GM21576 (cell line): Measurements from ENCODE around the gene SYCE3.
"Not testable (repeated sequence)": the region's sequence is repeated elsewhere in the genome, so short reads cannot be mapped to it uniquely, and the experiment has no call there.

ENCODE experiments used
- ATAC-seq: cut with Tn5 transposase; IDR thresholded peaks from one replicate; pipeline ENCODE4 v1.9.1; 2021; ENCODE audit warnings: mild to moderate bottlenecking, moderate library complexity; ENCODE audit not compliant: unreplicated experiment

The SYCE3 gene, protein sequence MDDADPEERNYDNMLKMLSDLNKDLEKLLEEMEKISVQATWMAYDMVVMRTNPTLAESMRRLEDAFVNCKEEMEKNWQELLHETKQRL

DNA sequence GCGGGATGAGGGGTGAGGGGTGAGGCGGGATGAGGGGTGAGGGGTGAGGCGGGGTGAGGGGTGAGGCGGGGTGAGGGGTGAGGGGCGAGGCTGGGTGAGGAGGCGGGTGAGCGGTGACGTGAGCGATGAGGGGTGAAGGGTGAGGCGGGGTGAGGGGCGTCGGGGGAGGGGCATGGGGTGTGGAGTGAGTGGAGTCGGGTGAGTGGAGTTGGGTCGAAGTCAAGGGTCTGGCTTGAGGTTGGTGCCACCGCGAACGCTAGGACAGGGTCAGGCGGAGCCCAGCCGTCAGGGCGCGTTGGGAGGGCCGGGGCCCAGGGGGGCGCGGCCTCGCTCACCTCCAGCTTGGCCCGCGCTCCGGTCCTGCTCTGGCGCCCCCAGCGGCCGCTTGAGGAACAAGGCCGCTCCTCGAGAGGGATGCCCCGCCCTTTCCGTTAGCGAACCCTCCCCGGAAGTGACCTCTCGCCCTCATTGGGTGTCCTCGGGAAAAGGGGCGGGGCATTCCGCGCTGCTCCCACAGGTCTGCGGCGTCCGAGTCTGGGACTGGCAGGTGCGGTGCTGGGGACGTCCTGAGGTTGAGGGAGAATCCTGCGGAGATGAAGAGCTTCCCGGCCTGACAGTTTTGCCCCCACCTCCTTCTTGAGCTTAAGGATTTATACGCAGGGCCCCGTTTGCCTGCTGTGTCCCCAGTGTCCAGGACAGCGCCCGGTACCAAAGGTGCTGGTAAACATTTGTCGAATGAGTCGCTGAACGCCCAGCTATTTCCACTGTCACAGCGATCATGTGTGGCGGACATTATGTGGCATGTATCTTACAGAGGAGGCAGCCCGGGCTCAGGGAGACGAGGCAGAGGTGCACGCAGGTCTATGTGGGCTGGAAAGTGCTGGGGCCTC, at the start of gene SYCE3:
Gene SYCE3, minus strand, starts transcription at position 397 of the 890 bp plus-strand sequence. CDS start 6,514 bp downstream, outside the sequence.
- ATAC-seq = peak; percentile 87

DNA sequence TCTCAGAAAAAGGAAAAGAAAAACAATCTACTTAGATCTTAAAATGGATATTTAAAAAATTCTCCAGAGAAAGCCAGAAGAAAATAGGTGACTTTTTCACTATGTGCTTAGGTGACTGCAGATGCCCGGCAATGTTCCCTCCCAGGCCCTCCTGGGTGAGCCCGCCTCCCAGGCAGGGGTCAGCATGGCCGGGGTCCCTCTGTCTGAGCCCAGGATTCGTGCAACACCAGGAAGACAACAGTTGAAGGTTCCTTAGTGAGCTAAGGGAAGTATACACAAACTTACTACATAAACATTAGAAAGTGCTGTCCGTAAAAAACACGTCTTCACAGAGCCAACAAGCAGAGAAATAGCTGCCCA, 49.4 kb upstream of the SYCE3 start:
- no peak for ATAC-seq

DNA sequence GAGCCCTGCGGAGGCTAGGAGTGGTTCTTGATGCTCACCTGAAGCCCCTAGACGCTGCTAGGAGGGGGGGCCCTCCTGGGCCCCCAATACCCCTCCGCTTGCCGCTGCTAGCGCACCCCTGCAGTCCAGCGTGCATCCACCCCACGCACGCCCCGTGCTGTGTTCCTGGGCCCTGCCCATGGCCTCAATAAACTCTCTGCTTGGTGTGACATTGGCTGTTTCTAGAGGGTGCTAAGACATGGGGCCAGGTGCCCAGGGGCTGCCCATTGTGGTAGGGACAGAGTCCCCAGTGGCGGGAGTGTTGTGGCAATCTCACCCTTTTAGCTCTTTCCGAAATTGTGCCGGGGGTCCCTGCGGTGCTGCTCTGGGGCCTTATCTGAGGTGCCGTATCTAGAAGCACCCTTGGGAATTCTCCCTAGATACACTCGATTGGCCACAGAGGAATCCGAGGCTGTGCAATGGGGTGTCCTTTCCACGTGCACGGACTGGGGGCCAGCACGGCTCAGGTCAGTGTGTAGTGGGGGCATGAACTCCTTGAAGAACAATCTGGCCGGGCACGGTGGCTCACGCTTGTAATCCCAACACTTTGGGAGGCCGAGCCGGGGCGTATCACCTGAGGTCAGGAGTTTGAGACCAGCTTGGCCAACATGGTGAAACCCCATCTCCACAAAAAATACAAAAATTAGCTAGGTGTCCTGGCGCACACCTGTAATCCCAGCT, 48.8 kb upstream of the SYCE3 start:
- ATAC-seq = no peak

DNA sequence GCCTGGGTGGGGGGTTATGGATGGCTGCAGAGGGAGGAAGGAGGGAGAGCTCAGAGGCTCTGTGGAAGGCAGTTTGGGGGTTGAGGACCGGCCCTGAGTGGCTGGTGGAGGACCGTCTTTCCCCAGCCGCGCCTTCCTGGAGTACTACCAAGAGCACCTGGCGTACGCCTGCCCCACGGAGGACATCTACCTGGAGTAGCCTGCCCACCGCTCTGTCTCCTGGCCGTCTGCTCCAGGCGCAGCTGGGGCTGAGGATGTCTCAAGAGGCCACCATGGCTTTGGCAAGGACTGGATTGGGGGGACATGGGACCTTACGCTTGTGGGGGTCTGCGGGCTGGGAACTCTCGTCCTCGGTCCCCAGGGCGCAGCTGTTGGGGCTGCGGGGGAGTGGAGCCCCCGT, 47.9 kb upstream of the SYCE3 start:
- ATAC-seq = no peak

DNA sequence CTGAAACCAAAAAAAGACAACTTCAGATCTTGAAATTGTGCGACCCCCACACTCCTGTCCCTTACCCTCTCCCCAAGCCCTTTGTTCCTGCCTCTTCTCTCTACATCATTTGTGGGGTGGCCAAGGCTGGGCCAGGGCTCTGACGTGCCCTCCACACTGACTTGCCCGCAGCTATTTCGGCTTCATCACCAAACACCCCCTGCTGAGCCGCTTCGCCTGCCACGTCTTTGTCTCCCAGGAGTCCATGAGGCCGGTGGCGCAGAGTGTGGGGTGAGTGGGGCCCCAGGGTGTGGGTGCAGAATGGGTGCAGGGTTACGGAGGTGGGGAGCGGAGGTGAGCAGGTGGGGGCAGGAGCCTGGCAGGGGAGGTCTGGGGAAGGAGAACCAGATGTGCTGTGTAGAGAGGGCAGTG, 47.3 kb upstream of the SYCE3 start:
- ATAC-seq = no peak

DNA sequence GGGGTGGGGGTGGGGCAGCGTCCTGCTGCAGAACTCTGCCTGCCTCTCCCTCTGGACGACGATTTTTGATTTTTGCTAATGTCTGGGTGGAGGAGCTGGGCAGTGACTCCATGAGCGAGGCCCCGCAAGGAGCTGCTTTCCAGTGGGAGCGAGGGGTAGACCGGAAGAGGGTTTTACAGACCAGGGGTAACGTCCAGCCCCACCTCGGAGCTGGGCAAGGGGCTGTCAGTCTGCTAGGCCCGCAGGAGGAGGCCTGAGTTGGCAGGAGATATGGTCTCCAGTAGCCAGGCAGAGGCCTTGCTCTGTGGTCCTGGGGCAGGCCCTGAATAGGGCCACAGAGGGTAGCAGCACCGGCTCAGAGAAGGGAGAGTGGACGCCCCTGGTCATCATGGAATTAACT, 46.9 kb upstream of the SYCE3 start:
- ATAC-seq = no peak

DNA sequence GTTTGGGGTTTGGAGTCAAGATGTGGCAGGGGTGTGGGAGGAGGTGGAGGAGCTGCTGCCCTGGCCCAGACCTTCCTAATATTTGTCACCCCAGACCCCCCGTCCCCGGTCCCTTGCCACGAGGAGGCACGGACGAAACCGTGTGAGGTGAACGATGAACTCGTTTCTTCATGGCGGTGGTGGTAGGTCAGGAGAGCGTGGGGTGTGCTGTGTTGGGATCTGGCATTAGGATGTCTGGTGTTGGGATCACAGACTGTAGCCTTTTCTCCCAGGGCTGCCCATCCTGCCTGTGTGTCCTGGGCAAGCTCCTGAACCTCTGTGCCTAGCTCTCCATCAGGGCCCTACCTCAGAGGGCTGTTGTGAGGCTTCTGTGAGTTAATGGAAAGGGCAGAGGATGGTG, 46.3 kb upstream of the SYCE3 start:
- ATAC-seq = no peak

DNA sequence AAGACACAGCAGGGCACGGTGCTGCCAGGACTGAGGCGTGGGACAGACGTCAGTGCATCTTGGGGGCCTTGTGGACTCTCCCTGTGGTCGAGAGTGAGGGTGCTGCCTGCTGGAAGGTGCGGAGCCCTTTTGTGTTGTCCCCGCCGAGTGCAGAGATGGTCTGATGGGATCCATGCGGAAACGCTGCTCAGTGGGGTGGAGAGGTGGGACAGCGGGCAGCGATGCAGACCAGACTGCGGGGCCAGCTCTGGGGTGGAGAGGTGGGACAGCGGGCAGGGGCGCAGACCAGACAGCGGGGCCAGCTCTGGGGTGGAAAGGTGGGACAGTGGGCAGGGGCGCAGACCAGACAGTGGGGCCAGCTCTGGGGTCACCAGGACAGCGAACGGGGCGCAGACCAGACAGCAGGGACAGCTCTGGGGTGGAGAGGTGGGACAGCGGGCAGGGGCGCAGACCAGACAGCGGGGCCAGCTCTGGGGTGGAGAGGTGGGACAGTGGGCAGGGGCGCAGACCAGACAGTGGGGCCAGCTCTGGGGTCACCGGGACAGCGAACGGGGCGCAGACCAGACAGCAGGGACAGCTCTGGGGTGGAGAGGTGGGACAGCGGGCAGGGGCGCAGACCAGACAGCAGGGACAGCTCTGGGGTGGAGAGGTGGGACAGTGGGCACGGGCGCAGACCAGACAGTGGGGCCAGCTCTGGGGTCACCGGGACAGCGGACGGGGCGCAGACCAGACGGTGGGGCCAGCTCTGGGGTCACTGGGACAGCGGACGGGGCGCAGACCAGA, 45.5 kb upstream of the SYCE3 start:
- ATAC-seq = not testable (repeated sequence)

DNA sequence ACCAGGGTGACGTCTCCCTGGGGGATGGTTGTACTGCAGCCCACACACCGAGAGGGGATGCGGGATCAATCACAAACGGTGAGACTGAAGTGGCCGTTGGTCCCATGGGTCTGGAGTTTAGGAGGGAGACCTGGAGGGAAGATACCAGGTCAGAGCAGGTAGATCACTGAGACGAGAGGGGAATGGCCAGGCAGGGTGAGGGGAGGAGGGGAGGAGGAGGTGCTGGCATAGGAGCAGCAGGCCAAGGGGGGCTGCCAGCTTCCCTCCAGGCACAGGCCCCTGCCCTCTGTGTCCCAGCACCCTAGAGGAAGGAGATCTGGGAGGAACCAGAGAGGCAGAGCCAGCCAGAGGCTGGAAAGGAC, 44.9 kb upstream of the SYCE3 start:
- ATAC-seq = no peak

DNA sequence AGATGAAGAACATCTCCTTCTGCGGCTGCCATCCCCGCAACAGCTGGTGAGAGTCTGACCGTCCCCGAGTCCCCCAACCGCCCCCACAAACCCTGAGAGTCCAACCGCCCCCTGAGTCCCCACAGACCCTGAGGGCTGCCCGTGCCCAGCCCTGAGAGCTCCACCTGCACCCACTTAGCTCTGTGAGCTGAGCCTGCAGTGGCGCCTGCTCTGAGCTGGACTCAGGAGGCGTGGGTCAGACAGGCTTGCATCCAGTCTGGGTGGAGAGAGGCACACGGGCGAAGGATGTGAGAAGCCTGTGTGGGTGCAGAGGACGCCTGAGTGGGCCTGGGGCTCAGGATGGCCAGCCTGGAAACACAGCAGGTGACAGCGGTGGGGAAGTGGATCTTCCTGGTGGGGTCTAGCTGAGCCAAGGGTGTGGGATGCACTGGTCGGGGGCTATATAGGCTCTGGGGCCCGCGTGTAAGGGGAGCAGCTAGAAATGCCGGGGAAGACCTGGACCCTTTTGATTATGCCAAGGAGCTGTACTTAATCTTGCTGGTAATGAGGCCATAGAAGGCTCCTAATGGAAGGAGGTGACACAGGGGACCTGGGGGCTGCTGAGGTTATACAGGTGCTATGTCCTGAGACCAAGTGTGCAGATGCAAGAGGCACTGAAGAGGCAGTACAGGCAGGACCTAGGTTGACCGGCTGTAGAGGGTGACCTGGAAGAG, 44.4 kb upstream of the SYCE3 start:
- ATAC-seq = no peak

DNA sequence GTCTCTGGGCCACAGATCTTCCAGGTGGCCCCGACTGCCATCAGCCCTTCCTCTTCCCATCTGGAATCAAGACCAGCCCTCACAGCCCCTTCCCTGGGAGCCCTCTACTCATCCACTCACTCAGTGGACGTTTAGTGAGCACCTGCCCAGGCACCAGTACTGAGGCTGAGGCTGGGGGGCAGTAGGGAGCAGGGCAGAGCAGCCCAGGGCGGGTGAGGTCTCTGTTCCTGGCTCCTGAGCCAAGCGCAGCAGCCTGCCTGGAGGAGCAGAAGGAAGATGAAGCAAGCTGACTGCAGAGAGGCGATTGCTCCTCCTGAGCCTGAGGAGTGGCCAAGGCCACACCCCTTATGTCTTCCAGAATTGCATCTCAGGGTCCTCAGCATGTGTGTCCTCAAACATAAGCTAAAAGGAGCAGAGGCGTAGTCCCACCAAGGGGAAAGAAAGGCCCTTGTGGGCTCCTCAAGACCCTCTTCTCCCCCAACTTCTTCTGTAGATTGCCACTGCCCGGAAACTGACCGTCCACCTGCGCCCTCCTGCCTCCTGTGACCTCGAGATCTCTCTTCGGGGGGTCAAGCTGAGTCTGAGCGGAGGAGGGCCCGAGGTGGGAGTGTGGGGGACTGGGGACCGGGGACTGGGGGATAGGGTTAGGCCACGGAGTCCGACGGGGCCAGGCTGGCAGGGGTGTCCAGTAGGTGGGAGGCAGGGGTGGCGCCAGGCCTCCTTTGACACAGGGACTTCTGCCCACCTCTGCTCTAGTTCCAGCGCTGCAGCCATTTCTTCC, 43.6 kb upstream of the SYCE3 start:
- no peak for ATAC-seq

DNA sequence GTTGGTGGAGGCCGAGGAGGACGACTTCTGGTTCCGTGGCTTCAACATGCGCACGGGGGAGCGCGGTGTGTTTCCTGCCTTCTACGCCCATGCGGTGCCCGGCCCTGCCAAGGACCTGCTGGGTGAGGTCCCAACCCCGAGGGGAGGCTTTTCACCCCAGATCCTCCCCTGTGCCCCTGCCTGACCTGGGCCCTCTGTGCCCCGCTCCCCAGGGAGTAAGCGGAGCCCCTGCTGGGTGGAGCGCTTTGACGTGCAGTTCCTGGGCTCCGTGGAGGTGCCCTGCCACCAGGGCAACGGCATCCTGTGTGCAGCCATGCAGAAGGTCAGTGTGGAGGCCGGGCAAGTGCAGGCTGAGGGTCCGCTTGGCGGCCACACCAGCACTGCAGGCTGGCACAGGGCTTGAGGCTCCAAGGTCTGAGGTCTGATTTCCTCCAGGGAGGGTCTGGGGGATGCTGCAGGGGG, 42.9 kb upstream of the SYCE3 start:
- ATAC-seq = no peak

DNA sequence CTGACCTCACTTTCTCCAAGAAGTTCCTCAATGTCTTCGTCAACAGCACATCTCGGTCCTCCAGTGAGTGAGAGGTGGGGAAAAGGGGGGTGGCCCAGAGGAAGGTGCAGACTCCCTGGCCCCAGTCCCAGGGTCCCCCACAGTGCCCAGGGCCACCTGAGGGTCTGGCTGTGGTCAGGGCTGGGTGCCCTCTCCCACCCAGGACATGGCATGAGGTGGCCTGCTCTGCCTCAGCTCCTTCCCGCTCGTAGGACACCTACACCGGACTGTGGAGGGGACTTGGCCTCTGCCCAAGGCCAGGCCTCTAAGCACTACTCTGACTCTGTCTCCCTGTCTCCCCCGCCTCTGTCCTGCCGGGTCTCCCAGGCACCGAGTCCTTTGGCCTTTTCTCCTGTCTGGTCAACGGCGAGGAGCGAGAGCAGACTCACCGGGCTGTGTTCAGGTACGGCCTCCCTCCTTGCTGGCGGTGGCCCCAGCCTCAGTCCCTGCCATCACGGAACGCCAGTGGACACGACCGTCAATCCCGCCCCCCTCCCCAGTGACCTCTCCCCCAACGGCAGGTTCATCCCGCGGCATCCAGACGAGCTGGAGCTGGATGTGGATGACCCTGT, 42.4 kb upstream of the SYCE3 start:
- no peak for ATAC-seq

DNA sequence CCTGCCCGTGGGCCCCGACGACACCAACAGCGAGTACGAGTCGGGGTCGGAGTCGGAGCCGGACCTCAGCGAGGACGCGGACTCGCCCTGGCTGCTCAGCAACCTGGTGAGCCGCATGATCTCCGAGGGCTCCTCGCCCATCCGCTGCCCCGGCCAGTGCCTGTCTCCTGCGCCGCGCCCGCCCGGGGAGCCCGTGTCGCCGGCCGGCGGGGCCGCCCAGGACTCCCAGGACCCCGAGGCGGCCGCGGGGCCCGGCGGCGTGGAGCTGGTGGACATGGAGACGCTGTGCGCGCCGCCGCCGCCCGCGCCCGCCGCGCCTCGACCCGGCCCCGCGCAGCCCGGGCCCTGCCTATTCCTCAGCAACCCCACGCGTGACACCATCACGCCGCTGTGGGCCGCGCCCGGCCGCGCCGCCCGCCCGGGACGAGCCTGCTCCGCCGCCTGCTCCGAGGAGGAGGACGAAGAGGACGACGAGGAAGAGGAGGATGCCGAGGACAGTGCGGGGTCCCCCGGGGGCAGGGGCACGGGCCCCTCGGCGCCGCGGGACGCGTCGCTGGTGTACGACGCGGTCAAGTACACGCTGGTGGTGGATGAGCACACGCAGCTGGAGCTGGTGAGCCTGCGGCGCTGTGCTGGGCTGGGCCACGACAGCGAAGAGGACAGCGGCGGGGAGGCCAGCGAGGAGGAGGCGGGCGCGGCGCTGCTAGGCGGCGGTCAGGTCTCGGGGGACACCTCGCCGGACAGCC, 41.7 kb upstream of the SYCE3 start:
- no peak for ATAC-seq

DNA sequence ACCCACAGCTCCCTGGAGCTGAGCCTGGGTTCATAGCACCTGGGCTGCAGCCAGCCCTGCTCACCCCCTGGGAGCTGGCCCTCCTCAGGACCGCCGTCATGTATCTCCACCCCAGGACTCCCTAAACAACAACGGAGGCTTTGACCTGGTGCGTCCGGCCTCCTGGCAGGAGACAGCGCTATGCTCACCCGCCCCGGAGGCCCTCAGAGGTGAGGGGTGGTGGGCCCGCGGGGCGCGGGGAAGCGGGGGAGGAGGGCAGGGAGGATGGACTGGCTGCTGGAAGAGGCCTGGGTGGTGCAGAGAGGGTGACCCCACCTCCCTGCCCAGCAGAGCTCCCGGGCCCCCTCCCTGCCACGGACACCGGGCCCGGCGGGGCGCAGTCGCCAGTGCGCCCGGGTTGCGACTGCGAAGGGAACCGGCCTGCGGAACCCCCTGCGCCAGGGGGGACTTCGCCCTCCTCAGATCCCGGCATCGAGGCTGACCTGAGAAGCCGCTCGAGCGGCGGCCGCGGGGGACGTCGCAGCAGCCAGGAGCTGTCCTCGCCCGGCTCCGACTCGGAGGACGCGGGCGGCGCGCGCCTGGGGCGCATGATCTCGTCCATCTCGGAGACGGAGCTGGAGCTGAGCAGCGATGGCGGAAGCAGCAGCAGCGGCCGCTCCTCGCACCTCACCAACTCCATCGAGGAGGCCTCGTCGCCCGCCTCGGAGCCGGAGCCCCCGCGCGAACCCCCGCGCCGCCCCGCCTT, 41.0 kb upstream of the SYCE3 start:
- ATAC-seq = no peak

DNA sequence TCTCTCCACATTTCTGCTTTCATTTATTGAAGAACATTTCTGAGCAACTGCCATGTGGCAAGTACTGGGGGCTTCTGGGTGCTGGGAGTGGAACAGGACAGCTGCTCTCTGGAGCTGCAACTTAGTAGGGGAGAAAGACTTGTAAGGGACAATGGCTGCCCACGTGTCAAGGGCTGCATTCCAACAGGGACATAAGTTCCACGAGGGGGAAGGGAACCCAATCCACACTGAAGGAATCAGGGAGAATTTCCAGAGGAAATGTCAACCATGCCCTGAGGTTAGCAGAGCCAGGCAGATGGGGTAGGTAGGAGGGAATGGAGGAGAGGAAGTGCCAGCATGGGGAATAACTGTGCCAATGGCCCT, 39.6 kb upstream of the SYCE3 start:
- ATAC-seq = no peak

DNA sequence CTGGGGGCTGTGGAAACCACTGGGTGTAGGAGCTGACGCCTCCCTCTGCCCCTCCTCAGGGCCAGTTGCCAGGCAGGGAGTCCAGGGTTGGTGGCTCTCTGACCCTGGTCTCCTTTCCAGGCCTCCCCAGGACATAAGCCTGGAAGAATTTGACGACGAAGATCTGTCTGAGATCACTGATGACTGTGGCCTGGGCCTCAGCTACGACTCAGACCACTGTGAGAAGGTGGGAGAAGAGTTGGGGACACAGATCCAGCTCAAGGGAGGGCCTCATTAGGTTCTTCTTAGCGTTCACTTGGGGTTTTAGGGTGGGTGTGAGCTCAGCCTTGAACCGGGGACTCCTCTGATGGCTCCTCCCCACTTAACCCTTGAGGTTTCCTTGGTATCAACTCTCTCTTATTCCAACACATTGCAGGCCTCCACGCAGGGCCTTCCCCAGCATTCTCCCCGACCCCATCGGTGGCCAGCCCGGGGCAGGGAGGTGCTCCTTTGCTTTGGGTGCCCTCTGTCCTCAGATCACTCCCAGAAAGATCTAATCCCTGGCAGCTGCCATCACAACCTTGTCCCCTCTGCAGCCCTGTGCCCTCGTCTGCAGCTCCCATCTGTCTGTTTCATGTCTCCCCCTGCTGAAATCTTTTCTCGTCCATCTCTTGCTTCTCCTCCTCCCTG, 39.1 kb upstream of the SYCE3 start:
- ATAC-seq = no peak
